ENCODE results near the gene CKAP5. TPM values are rescaled to one million over a fixed set of nuclear protein-coding genes. Genes with fewer than 3 reads are reported as not detected.
A peak's percentile ranks its signal among the peaks of the same experiment; 100 is the strongest.
"Not testable (repeated sequence)": the region's sequence is repeated elsewhere in the genome, so short reads cannot be mapped to it uniquely, and the experiment has no call there.

The CKAP5 gene
- total and polyA plus RNA-seq, 2 donors = 11.2 to 46.9 TPM

DNA sequence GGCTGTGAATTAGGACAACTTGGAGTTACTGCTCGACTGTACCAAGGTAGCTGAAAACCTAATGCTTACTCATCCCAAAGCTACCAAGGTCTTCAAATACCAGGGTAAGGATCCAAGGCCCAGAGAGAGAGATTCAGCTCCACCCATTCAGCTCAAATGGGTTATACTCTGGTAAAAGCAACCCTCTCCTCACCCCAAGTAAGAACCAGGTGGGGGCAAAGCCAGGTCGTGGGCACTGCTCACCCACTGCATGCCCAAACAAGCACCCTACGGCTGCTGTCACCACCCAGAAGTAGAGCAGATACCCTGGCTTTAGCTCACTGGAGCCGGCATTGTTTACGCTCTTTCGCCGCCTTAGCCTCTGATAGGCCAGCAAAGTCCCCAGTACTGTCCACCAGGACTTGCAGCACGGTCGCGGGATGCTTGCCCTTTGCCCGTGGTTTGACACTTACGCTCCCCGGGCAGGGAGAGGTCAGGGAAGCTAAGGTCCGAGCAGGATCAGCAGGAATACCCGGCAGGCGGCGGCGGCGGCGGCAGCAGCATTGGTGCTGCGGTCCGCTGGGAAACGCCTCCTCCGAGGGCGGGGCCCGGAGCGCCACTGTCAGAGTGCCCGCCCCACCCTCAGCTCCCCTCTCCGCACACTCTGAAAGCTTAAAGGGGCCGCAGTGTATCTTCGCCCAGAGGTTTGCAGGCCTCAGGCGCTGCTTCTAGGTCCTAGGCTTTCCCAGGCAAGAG is 19.6 kb downstream of the CKAP5 start:
- peak in 8 of 9 donors; percentile 41 to 84 (median 66) for DNase-seq (ENCODE audit: low read depth in 6 of 9, low spot score in 9 of 9)
- WGBS = 9% methylated on average over 32 of the region's 32 CpGs
- Histone ChIP-seq H3K9me3 (ENCODE audit: control insufficient read depth in 2 of 2, insufficient read depth in 1 of 2, low read length in 1 of 2) (no peaks in the 10 kb centered on the region), H3K4me3 (ENCODE audit: low read length in 2 of 2) (peak overlapping the region; percentile 61 to 63), H3K36me3 (ENCODE audit: control insufficient read depth in 2 of 2, insufficient read depth in 2 of 2, low read length in 1 of 2) (no peaks in the 10 kb centered on the region), H3K27ac (ENCODE audit: low read depth in 1 of 2, low read length in 1 of 2) (peak overlapping the region in 1 of 2 donors; percentile 58), H3K27me3 (ENCODE audit: control insufficient read depth in 2 of 2, insufficient read depth in 1 of 2, low read length in 1 of 2) (no peaks in the 10 kb centered on the region), H3K4me1 (ENCODE audit: control insufficient read depth in 2 of 2, insufficient read depth in 2 of 2, low read length in 2 of 2) (peaks cover 8 to 14% of the 10 kb centered on the region in 2 donors)

- no peaks in the 10 kb centered on the region for H3K27me3 ChIP-seq (ENCODE audit: control insufficient read depth in 2 of 2, insufficient read depth in 1 of 2, low read length in 1 of 2)
- H3K27ac ChIP-seq (ENCODE audit: low read depth in 1 of 2, low read length in 1 of 2) = no peak overlapping the region
- peak in 2 of 9 donors; percentile 19 to 37 for DNase-seq (ENCODE audit: low read depth in 6 of 9, low spot score in 9 of 9)
- H3K36me3 ChIP-seq (ENCODE audit: control insufficient read depth in 2 of 2, insufficient read depth in 2 of 2, low read length in 1 of 2) = peaks cover 16 to 66% of the 10 kb centered on the region in 2 donors
- no peaks in the 10 kb centered on the region for H3K4me1 ChIP-seq (ENCODE audit: control insufficient read depth in 2 of 2, insufficient read depth in 2 of 2, low read length in 2 of 2)
- no peak overlapping the region for H3K4me3 ChIP-seq (ENCODE audit: low read length in 2 of 2)
- 74% methylated on average over 3 of the region's 3 CpGs for WGBS
- H3K9me3 ChIP-seq (ENCODE audit: control insufficient read depth in 2 of 2, insufficient read depth in 1 of 2, low read length in 1 of 2) = no peaks in the 10 kb centered on the region
These were observed 37.2 kb downstream of the CKAP5 start for GRCh38 chr11:46808799-46809431.

DNA sequence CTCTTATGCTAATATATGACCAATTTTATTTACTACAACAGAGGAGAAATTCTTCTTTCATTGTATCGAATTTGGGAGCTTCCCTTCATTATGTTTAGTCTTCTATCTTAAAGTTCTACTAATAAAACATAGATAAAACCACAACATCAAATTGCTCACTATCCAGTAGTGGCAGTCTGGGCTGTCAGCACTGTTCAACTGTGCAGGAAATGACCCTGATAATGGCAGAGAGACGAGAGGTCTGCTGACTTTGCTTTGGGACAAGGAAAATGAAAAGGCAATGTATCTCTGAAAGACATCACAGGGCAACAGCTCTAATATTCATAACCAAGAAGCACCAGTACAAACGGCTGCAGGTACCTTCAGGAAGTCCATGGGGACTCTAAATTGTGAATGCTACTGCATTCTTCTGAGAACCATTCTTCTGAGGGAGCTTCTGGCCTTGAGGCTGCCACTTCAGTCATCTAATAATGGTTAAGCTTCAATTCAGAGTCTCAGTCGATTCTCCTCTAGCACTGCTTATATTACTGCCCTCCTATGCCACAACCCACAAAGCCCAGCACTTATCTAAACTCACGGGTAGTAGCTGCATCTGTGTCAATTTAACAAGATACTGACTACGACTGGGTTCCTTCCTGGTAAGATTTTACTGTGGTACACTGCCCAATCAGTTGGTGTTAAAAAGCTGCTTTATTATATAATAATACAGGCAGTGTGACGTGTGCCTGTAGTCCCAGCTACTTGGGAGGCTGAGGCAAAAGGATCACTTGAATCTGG is 44.2 kb downstream of the CKAP5 start:
- H3K4me1 ChIP-seq (ENCODE audit: control insufficient read depth in 2 of 2, insufficient read depth in 2 of 2, low read length in 2 of 2) = peaks cover 0 to 2% of the 10 kb centered on the region in 2 donors
- H3K9me3 ChIP-seq (ENCODE audit: control insufficient read depth in 2 of 2, insufficient read depth in 1 of 2, low read length in 1 of 2) = no peaks in the 10 kb centered on the region
- DNase-seq (ENCODE audit: low read depth in 6 of 9, low spot score in 9 of 9) = no peak
- no peaks in the 10 kb centered on the region for H3K27me3 ChIP-seq (ENCODE audit: control insufficient read depth in 2 of 2, insufficient read depth in 1 of 2, low read length in 1 of 2)
- no peak overlapping the region for H3K27ac ChIP-seq (ENCODE audit: low read depth in 1 of 2, low read length in 1 of 2)
- no peak overlapping the region for H3K4me3 ChIP-seq (ENCODE audit: low read length in 2 of 2)
- 96% methylated on average over 7 of the region's 7 CpGs for WGBS
- peaks cover 18 to 62% of the 10 kb centered on the region in 2 donors for H3K36me3 ChIP-seq (ENCODE audit: control insufficient read depth in 2 of 2, insufficient read depth in 2 of 2, low read length in 1 of 2)

GRCh38 chr11:46800177-46800576 is 45.9 kb downstream of the CKAP5 start:
- Histone ChIP-seq H3K4me1 (ENCODE audit: control insufficient read depth in 2 of 2, insufficient read depth in 2 of 2, low read length in 2 of 2) (peaks cover 0 to 2% of the 10 kb centered on the region in 2 donors), H3K4me3 (ENCODE audit: low read length in 2 of 2) (no peak overlapping the region), H3K36me3 (ENCODE audit: control insufficient read depth in 2 of 2, insufficient read depth in 2 of 2, low read length in 1 of 2) (peaks cover 25 to 66% of the 10 kb centered on the region in 2 donors), H3K27me3 (ENCODE audit: control insufficient read depth in 2 of 2, insufficient read depth in 1 of 2, low read length in 1 of 2) (no peaks in the 10 kb centered on the region), H3K9me3 (ENCODE audit: control insufficient read depth in 2 of 2, insufficient read depth in 1 of 2, low read length in 1 of 2) (no peaks in the 10 kb centered on the region), H3K27ac (ENCODE audit: low read depth in 1 of 2, low read length in 1 of 2) (no peak overlapping the region)
- 100% methylated on average over 1 of the region's 1 CpG for WGBS
- DNase-seq (ENCODE audit: low read depth in 6 of 9, low spot score in 9 of 9) = no peak

DNA sequence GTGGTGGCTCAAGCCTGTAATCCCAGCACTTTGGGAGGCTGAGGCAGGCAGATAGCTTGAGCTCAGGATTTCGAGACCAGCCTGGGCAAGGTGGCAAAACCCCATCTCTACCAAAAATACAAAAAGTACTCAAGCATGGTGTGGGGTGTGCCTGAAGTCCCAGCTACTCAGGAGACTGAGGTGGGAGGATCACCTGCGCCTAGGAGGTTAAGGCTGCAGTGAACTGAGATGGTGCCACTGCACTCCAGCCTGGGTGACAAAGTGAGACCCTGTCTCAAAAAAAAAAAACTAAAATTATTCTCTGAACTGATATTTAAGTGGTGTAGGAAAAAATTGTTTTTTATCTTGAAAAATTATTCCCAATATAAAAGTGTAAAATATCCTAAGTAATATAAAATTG is 46.4 kb downstream of the CKAP5 start:
- over 99% methylated on average over 2 of the region's 2 CpGs for WGBS
- H3K4me3 ChIP-seq (ENCODE audit: low read length in 2 of 2); DNase-seq (ENCODE audit: low read depth in 6 of 9, low spot score in 9 of 9); H3K9me3 ChIP-seq (ENCODE audit: control insufficient read depth in 2 of 2, insufficient read depth in 1 of 2, low read length in 1 of 2); H3K27ac ChIP-seq (ENCODE audit: low read depth in 1 of 2, low read length in 1 of 2); H3K27me3 ChIP-seq (ENCODE audit: control insufficient read depth in 2 of 2, insufficient read depth in 1 of 2, low read length in 1 of 2); H3K4me1 ChIP-seq (ENCODE audit: control insufficient read depth in 2 of 2, insufficient read depth in 2 of 2, low read length in 2 of 2): not testable (repeated sequence)
- H3K36me3 ChIP-seq (ENCODE audit: control insufficient read depth in 2 of 2, insufficient read depth in 2 of 2, low read length in 1 of 2) = peaks cover 29 to 70% of the 10 kb centered on the region in 2 donors

GRCh38 chr11:46778416-46778815 is 67.7 kb downstream of the CKAP5 start:
- no peak overlapping the region for H3K4me3 ChIP-seq (ENCODE audit: low read length in 2 of 2)
- H3K27ac ChIP-seq (ENCODE audit: low read depth in 1 of 2, low read length in 1 of 2) = no peak overlapping the region
- no peaks in the 10 kb centered on the region for H3K9me3 ChIP-seq (ENCODE audit: control insufficient read depth in 2 of 2, insufficient read depth in 1 of 2, low read length in 1 of 2)
- no peaks in the 10 kb centered on the region for H3K27me3 ChIP-seq (ENCODE audit: control insufficient read depth in 2 of 2, insufficient read depth in 1 of 2, low read length in 1 of 2)
- 98% methylated on average over 4 of the region's 4 CpGs for WGBS
- H3K4me1 ChIP-seq (ENCODE audit: control insufficient read depth in 2 of 2, insufficient read depth in 2 of 2, low read length in 2 of 2) = no peaks in the 10 kb centered on the region
- peaks cover 35 to 66% of the 10 kb centered on the region in 2 donors for H3K36me3 ChIP-seq (ENCODE audit: control insufficient read depth in 2 of 2, insufficient read depth in 2 of 2, low read length in 1 of 2)
- no peak for DNase-seq (ENCODE audit: low read depth in 6 of 9, low spot score in 9 of 9)

GRCh38 chr11:46776878-46777277 is 69.2 kb downstream of the CKAP5 start:
- DNase-seq (ENCODE audit: low read depth in 6 of 9, low spot score in 9 of 9) = no peak
- Histone ChIP-seq H3K4me1 (ENCODE audit: control insufficient read depth in 2 of 2, insufficient read depth in 2 of 2, low read length in 2 of 2) (no peaks in the 10 kb centered on the region), H3K27ac (ENCODE audit: low read depth in 1 of 2, low read length in 1 of 2) (no peak overlapping the region), H3K36me3 (ENCODE audit: control insufficient read depth in 2 of 2, insufficient read depth in 2 of 2, low read length in 1 of 2) (peaks cover 35 to 65% of the 10 kb centered on the region in 2 donors), H3K9me3 (ENCODE audit: control insufficient read depth in 2 of 2, insufficient read depth in 1 of 2, low read length in 1 of 2) (no peaks in the 10 kb centered on the region), H3K4me3 (ENCODE audit: low read length in 2 of 2) (no peak overlapping the region), H3K27me3 (ENCODE audit: control insufficient read depth in 2 of 2, insufficient read depth in 1 of 2, low read length in 1 of 2) (no peaks in the 10 kb centered on the region)
- 97% methylated on average over 2 of the region's 2 CpGs for WGBS

DNA sequence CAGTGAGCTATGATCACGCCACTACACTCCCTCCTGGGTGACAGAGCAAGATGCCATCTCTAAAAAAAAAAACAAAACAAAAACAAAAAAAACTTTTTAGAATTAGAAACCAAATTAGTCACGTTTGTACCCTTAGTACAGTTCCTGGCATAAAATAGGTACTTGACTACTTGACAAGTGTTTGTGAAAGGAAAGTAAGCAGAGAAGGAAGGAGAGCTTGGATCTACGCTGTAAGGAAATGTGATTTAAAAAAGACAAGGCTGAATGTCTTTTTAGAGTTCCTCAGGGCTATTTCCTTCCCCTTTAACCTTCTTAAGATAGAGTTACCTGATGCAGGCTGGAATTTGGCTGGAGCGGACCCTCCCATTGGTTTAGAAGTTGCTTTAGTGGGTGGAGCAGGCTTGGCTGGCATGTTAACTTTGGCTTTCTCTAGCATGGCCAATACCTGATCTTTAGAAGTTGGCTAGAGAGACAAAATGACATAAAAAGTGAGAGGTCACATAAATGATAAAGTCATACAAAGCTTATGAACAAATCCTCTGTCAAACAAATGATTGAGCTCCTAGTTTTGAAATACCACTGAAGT is 76.4 kb downstream of the CKAP5 start:
- no peak overlapping the region for H3K4me3 ChIP-seq (ENCODE audit: low read length in 2 of 2)
- DNase-seq (ENCODE audit: low read depth in 6 of 9, low spot score in 9 of 9) = no peak
- WGBS = over 99% methylated on average over 4 of the region's 4 CpGs
- H3K9me3 ChIP-seq (ENCODE audit: control insufficient read depth in 2 of 2, insufficient read depth in 1 of 2, low read length in 1 of 2) = no peaks in the 10 kb centered on the region
- no peak overlapping the region for H3K27ac ChIP-seq (ENCODE audit: low read depth in 1 of 2, low read length in 1 of 2)
- H3K27me3 ChIP-seq (ENCODE audit: control insufficient read depth in 2 of 2, insufficient read depth in 1 of 2, low read length in 1 of 2) = no peaks in the 10 kb centered on the region
- peaks cover 27 to 75% of the 10 kb centered on the region in 2 donors for H3K36me3 ChIP-seq (ENCODE audit: control insufficient read depth in 2 of 2, insufficient read depth in 2 of 2, low read length in 1 of 2)
- no peaks in the 10 kb centered on the region for H3K4me1 ChIP-seq (ENCODE audit: control insufficient read depth in 2 of 2, insufficient read depth in 2 of 2, low read length in 2 of 2)
